ENCODE measurements around the gene WDR27. TPM values are rescaled to one million over a fixed set of nuclear protein-coding genes. Genes with fewer than 3 reads are reported as not detected.
"Not testable (repeated sequence)": the region's sequence is repeated elsewhere in the genome, so short reads cannot be mapped to it uniquely, and the experiment has no call there.

Gene WDR27
- total RNA-seq, 5 donors from 2014 or later (not counting 1 experiment from before 2014, with no cell fraction given) = 39.7 to 71.5 (median 52.5) TPM

GRCh38 chr6:169650241-169650958 lies 51.4 kb downstream of the WDR27 start:
- H3K4me3 ChIP-seq (ENCODE audit: control insufficient read depth in 1 of 2, extremely low read depth in 1 of 2, low read length in 1 of 2) = no peak overlapping the region
- no peak overlapping the region for H3K27ac Mint-ChIP-seq
- WGBS (ENCODE audit: insufficient coverage) = 87% methylated on average over 3 of the region's 3 CpGs
- ChIA-PET CTCF (no interaction called here), POLR2A (no interaction called here)
- ATAC-seq (replicated peaks in 1 of 4) (no peak), DNase-seq (peak in 1 of 35 experiments; percentile 0)
- H3K27me3 Mint-ChIP-seq = no peaks in the 10 kb centered on the region
- H3K9me3 Mint-ChIP-seq = no peaks in the 10 kb centered on the region
- peaks cover 5 to 15% (median 11%) of the 10 kb centered on the region in 3 donors for H3K4me1 Mint-ChIP-seq
- H3K9me3 ChIP-seq = no peaks in the 10 kb centered on the region
- peaks cover under 1 to 5% of the 10 kb centered on the region in 2 experiments for H3K4me1 ChIP-seq (ENCODE audit: control insufficient read depth in 1 of 2, extremely low read depth in 1 of 2, insufficient read depth in 2 of 2, low read length in 2 of 2)
- peaks cover 6% of the 10 kb centered on the region for H3K36me3 Mint-ChIP-seq
- no peak overlapping the region for H3K27ac ChIP-seq (ENCODE audit: low read length)
- H3K27me3 ChIP-seq (replicated peaks in 1 of 2; ENCODE audit: control insufficient read depth in 2 of 2, extremely low read depth in 1 of 2, insufficient read depth in 2 of 2, low read length in 1 of 2) = no peaks in the 10 kb centered on the region
- H3K36me3 ChIP-seq (ENCODE audit: control insufficient read depth in 2 of 2, extremely low read depth in 1 of 2, insufficient read depth in 1 of 2, low read length in 1 of 2) = no peaks in the 10 kb centered on the region
- H3K4me3 Mint-ChIP-seq = no peak overlapping the region

DNA sequence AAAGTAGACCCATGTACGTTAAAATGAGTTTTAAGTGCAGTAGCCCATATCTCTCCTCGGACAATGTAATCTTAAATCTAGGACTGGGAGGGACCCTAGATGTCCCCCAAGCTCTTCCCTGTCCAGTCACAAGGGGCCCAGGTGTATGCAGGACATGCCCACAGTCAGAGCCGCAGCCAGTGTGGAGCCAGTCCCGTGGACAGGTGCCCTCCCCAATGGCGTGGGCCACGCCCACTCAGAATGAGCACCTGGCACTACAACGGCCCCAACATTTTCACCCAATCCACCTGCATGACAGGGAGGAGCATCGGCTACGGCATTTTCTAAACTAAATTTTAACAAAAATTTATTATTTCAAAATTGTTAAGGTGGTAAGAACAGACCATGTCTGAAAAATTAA lies 53.2 kb downstream of the WDR27 start:
- H3K4me1 Mint-ChIP-seq = peaks cover 0 to under 1% (median 0%) of the 10 kb centered on the region in 3 donors
- Histone ChIP-seq H3K9me3 (no peaks in the 10 kb centered on the region), H3K4me3 (ENCODE audit: control insufficient read depth in 1 of 2, extremely low read depth in 1 of 2, low read length in 1 of 2) (no peak overlapping the region), H3K27me3 (replicated peaks in 1 of 2; ENCODE audit: control insufficient read depth in 2 of 2, extremely low read depth in 1 of 2, insufficient read depth in 2 of 2, low read length in 1 of 2) (no peaks in the 10 kb centered on the region), H3K36me3 (ENCODE audit: control insufficient read depth in 2 of 2, extremely low read depth in 1 of 2, insufficient read depth in 1 of 2, low read length in 1 of 2) (no peaks in the 10 kb centered on the region), H3K27ac (ENCODE audit: low read length) (no peak overlapping the region), H3K4me1 (ENCODE audit: control insufficient read depth in 1 of 2, extremely low read depth in 1 of 2, insufficient read depth in 2 of 2, low read length in 2 of 2) (no peaks in the 10 kb centered on the region)
- no peak overlapping the region for H3K27ac Mint-ChIP-seq
- no peak overlapping the region for H3K4me3 Mint-ChIP-seq
- DNase-seq (peak in 1 of 35 experiments; percentile 11), ATAC-seq (replicated peaks in 1 of 4) (no peak)
- POLR2A ChIA-PET = no interaction called here
- WGBS (ENCODE audit: insufficient coverage) = 98% methylated on average over 6 of the region's 9 CpGs
- no peaks in the 10 kb centered on the region for H3K27me3 Mint-ChIP-seq
- no peaks in the 10 kb centered on the region for H3K9me3 Mint-ChIP-seq
- CTCF ChIA-PET = no interaction called here
- peaks cover 6% of the 10 kb centered on the region for H3K36me3 Mint-ChIP-seq

- Histone ChIP-seq H3K4me1 (ENCODE audit: control insufficient read depth in 1 of 2, extremely low read depth in 1 of 2, insufficient read depth in 2 of 2, low read length in 2 of 2) (no peaks in the 10 kb centered on the region), H3K36me3 (ENCODE audit: control insufficient read depth in 2 of 2, extremely low read depth in 1 of 2, insufficient read depth in 1 of 2, low read length in 1 of 2) (no peaks in the 10 kb centered on the region), H3K27me3 (replicated peaks in 1 of 2; ENCODE audit: control insufficient read depth in 2 of 2, extremely low read depth in 1 of 2, insufficient read depth in 2 of 2, low read length in 1 of 2) (no peaks in the 10 kb centered on the region), H3K27ac (ENCODE audit: low read length) (no peak overlapping the region), H3K9me3 (no peaks in the 10 kb centered on the region), H3K4me3 (ENCODE audit: control insufficient read depth in 1 of 2, extremely low read depth in 1 of 2, low read length in 1 of 2) (no peak overlapping the region)
- Mint-ChIP-seq H3K27me3 (no peaks in the 10 kb centered on the region), H3K36me3 (peaks cover 6% of the 10 kb centered on the region), H3K9me3 (no peaks in the 10 kb centered on the region), H3K4me1 (no peaks in the 10 kb centered on the region), H3K4me3 (no peak overlapping the region), H3K27ac (no peak overlapping the region)
- DNase-seq = no peak
- ChIA-PET POLR2A (no interaction called here), CTCF (no interaction called here)
- ATAC-seq (replicated peaks in 1 of 4) = no peak
- WGBS (ENCODE audit: insufficient coverage) = 94% methylated on average over 9 of the region's 10 CpGs
Observed at GRCh38 chr6:169648092-169648491, 53.7 kb downstream of the WDR27 start.

- no peak overlapping the region for H3K4me3 Mint-ChIP-seq
- no peaks in the 10 kb centered on the region for H3K4me1 Mint-ChIP-seq
- H3K4me3 ChIP-seq (ENCODE audit: control insufficient read depth in 1 of 2, extremely low read depth in 1 of 2, low read length in 1 of 2) = no peak overlapping the region
Observed at GRCh38 chr6:169647637-169648036, 54.2 kb downstream of the WDR27 start.

GRCh38 chr6:169646906-169647567 lies 54.8 kb downstream of the WDR27 start:
- H3K4me1 Mint-ChIP-seq = no peaks in the 10 kb centered on the region
- Histone ChIP-seq H3K27ac (ENCODE audit: low read length) (no peak overlapping the region), H3K27me3 (replicated peaks in 1 of 2; ENCODE audit: control insufficient read depth in 2 of 2, extremely low read depth in 1 of 2, insufficient read depth in 2 of 2, low read length in 1 of 2) (no peaks in the 10 kb centered on the region), H3K9me3 (no peaks in the 10 kb centered on the region), H3K4me3 (ENCODE audit: control insufficient read depth in 1 of 2, extremely low read depth in 1 of 2, low read length in 1 of 2) (no peak overlapping the region), H3K4me1 (ENCODE audit: control insufficient read depth in 1 of 2, extremely low read depth in 1 of 2, insufficient read depth in 2 of 2, low read length in 2 of 2) (no peaks in the 10 kb centered on the region), H3K36me3 (ENCODE audit: control insufficient read depth in 2 of 2, extremely low read depth in 1 of 2, insufficient read depth in 1 of 2, low read length in 1 of 2) (no peaks in the 10 kb centered on the region)
- peaks cover 11% of the 10 kb centered on the region for H3K36me3 Mint-ChIP-seq
- H3K4me3 Mint-ChIP-seq = no peak overlapping the region
- ChIA-PET CTCF (no interaction called here), POLR2A (no interaction called here)
- WGBS (ENCODE audit: insufficient coverage) = 95% methylated on average over 14 of the region's 19 CpGs
- H3K27me3 Mint-ChIP-seq = no peaks in the 10 kb centered on the region
- DNase-seq (peak in 1 of 35 experiments; percentile 9), ATAC-seq (replicated peaks in 1 of 4) (no peak)
- no peaks in the 10 kb centered on the region for H3K9me3 Mint-ChIP-seq
- no peak overlapping the region for H3K27ac Mint-ChIP-seq

More at GRCh38 chr6:169647637-169648036, 54.2 kb downstream of the WDR27 start:
- no peak overlapping the region for H3K27ac Mint-ChIP-seq
- no peaks in the 10 kb centered on the region for H3K36me3 ChIP-seq (ENCODE audit: control insufficient read depth in 2 of 2, extremely low read depth in 1 of 2, insufficient read depth in 1 of 2, low read length in 1 of 2)
- DNase-seq (no peak), ATAC-seq (replicated peaks in 1 of 4) (no peak)
- H3K27me3 Mint-ChIP-seq = no peaks in the 10 kb centered on the region
- no peak overlapping the region for H3K27ac ChIP-seq (ENCODE audit: low read length)
- H3K9me3 ChIP-seq = no peaks in the 10 kb centered on the region
- H3K27me3 ChIP-seq (replicated peaks in 1 of 2; ENCODE audit: control insufficient read depth in 2 of 2, extremely low read depth in 1 of 2, insufficient read depth in 2 of 2, low read length in 1 of 2) = no peaks in the 10 kb centered on the region
- POLR2A ChIA-PET = no interaction called here
- H3K9me3 Mint-ChIP-seq = no peaks in the 10 kb centered on the region
- no peaks in the 10 kb centered on the region for H3K4me1 ChIP-seq (ENCODE audit: control insufficient read depth in 1 of 2, extremely low read depth in 1 of 2, insufficient read depth in 2 of 2, low read length in 2 of 2)
- peaks cover 10% of the 10 kb centered on the region for H3K36me3 Mint-ChIP-seq
- CTCF ChIA-PET = no interaction called here
- 100% methylated on average over 2 of the region's 13 CpGs for WGBS (ENCODE audit: insufficient coverage)

GRCh38 chr6:169645459-169645858 lies 56.4 kb downstream of the WDR27 start:
- POLR2A ChIA-PET = not testable (repeated sequence)

More at GRCh38 chr6:169645459-169645858, 56.4 kb downstream of the WDR27 start:
- H3K4me3 ChIP-seq (ENCODE audit: control insufficient read depth in 1 of 2, extremely low read depth in 1 of 2, low read length in 1 of 2); H3K4me1 ChIP-seq (ENCODE audit: control insufficient read depth in 1 of 2, extremely low read depth in 1 of 2, insufficient read depth in 2 of 2, low read length in 2 of 2); H3K27ac ChIP-seq (ENCODE audit: low read length); DNase-seq; H3K27ac Mint-ChIP-seq; H3K9me3 ChIP-seq; H3K4me1 Mint-ChIP-seq; H3K27me3 ChIP-seq (replicated peaks in 1 of 2; ENCODE audit: control insufficient read depth in 2 of 2, extremely low read depth in 1 of 2, insufficient read depth in 2 of 2, low read length in 1 of 2); CTCF ChIA-PET; ATAC-seq (replicated peaks in 1 of 4); H3K9me3 Mint-ChIP-seq; H3K36me3 ChIP-seq (ENCODE audit: control insufficient read depth in 2 of 2, extremely low read depth in 1 of 2, insufficient read depth in 1 of 2, low read length in 1 of 2); H3K4me3 Mint-ChIP-seq; H3K27me3 Mint-ChIP-seq; H3K36me3 Mint-ChIP-seq: not testable (repeated sequence)
- 84% methylated on average over 3 of the region's 5 CpGs for WGBS (ENCODE audit: insufficient coverage)
